HFFc6 (cell line): Measurements from ENCODE around the gene HDAC5. TPM values are rescaled to one million over a fixed set of nuclear protein-coding genes. Genes with fewer than 3 reads are reported as not detected.
A peak's percentile ranks its signal among the peaks of the same experiment; 100 is the strongest.

Source experiments
- DNase-seq: peaks from one replicate; pipeline ENCODE4 v3.0.0-alpha.2; 2018
- H3K27ac Mint-ChIP-seq: 2 replicates; pipeline ENCODE4 v1.8.0; 2020; ENCODE audit warnings: mild to moderate bottlenecking, mixed read lengths
- H3K27me3 Mint-ChIP-seq: 2 replicates; pipeline ENCODE4 v1.8.0; 2021; ENCODE audit warnings: mild to moderate bottlenecking, moderate library complexity, mixed read lengths; ENCODE audit not compliant: insufficient read depth
- H3K36me3 Mint-ChIP-seq: 2 replicates; pipeline ENCODE4 v1.8.0; 2021; ENCODE audit warnings: low read depth, mixed read lengths
- H3K4me1 Mint-ChIP-seq: 2 replicates; pipeline ENCODE4 v1.8.0; 2020; ENCODE audit warnings: low read depth, mixed read lengths
- H3K4me3 Mint-ChIP-seq: 2 replicates; pipeline ENCODE4 v1.8.0; 2020; ENCODE audit warnings: mild to moderate bottlenecking, moderate library complexity, mixed read lengths
- H3K9me3 Mint-ChIP-seq: 2 replicates; pipeline ENCODE4 v1.8.0; 2020; ENCODE audit warnings: mild to moderate bottlenecking, mixed read lengths
- total RNA-seq, 6 experiments: library from RNA; stranded (reverse); fragmentation: NEBNext Ultra II Directional; extraction: Animal tissue kit (Norgen Biotek cat#: 25700); gene quantifications; 2 replicates in 1 of 6; 3 replicates in 5 of 6; pipeline ENCODE4 v1.2.3, GENCODE V29; 2021
- TF ChIP-seq, protein P1 (sequence below): fragments of 200-600 bp; sonication (generic); IDR thresholded peaks from 2 replicates; pipeline ENCODE4 v1.5.0; 2021; ENCODE audit warnings: antibody characterized with exemption, mild to moderate bottlenecking

Gene HDAC5
- total RNA-seq, 6 experiments from 2014 or later: 63.4 to 87.4 (median 78.7) TPM

DNA sequence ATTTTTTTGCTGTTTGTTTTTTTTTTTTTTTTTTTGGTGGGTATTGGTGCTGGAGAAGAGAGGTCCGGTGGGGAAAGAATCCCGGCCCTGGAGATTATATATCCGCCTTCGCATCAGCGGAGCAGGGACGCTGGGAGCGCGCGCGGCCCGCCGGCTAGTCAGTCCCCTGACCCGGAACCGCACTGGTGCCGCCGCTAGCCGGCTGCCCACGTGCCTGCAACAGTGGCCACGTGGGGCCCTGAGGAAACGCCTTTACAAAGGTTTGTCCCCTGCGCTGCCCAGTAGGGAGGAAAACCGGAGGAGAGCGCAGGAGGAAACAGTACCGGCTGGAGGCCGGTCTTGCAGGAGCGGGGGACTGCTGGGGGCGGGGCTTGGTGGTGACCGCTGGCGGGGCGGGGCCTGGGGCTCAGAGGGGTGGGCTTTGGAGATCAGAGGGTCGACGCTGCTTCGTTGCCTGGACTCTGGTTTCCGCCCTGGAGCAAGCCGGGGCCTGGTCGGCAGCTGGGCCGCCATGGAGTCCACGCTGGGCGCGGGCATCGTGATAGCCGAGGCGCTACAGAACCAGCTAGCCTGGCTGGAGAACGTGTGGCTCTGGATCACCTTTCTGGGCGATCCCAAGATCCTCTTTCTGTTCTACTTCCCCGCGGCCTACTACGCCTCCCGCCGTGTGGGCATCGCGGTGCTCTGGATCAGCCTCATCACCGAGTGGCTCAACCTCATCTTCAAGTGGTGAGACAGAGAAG, 52.8 kb downstream of the HDAC5 start, which contains the start of gene G6PC3:
Gene G6PC3 (plus strand): TSS at position 281 of the 743 bp plus-strand sequence. CDS start 231 bp downstream, at position 512.
- H3K4me3 Mint-ChIP-seq: peak within 1 kb of the TSS; percentile 92
- H3K27ac Mint-ChIP-seq: peak within 1 kb of the TSS; percentile 94
- H3K27me3 Mint-ChIP-seq: no peaks in the 10 kb centered on the region; the same call in none of the 2 replicates

DNA sequence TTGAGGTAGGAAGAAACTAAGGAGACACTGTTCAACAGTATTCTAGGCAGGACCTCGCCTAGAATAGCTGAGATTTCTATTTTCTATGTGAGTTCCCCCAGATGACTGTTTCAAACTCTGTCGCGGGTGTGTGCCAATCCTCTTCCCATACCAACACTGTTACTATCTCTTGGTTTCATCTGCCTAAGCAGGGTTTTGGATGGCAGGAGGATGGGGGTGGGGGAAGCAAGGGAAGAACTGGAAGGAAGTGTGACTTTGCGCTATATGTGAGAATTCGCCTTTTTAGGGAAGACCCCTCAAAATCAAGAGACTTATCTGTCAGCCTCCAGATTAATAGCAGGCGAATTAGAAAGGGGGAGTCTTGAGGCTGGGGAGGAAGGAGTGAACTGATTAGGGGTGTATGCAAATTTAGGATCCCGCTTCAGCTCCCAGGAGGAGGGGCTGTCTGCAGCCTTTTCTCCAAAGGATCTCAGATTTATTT, 53.4 kb downstream of the HDAC5 start:
- TF ChIP-seq, protein P1, sequence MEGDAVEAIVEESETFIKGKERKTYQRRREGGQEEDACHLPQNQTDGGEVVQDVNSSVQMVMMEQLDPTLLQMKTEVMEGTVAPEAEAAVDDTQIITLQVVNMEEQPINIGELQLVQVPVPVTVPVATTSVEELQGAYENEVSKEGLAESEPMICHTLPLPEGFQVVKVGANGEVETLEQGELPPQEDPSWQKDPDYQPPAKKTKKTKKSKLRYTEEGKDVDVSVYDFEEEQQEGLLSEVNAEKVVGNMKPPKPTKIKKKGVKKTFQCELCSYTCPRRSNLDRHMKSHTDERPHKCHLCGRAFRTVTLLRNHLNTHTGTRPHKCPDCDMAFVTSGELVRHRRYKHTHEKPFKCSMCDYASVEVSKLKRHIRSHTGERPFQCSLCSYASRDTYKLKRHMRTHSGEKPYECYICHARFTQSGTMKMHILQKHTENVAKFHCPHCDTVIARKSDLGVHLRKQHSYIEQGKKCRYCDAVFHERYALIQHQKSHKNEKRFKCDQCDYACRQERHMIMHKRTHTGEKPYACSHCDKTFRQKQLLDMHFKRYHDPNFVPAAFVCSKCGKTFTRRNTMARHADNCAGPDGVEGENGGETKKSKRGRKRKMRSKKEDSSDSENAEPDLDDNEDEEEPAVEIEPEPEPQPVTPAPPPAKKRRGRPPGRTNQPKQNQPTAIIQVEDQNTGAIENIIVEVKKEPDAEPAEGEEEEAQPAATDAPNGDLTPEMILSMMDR: no peak
- H3K36me3 Mint-ChIP-seq: peaks cover 13% of the 10 kb centered on the region
- peaks cover 49% of the 10 kb centered on the region for H3K4me1 Mint-ChIP-seq
- DNase-seq: peak; percentile 48
- H3K4me3 Mint-ChIP-seq: peak overlapping the region; percentile 92
- H3K9me3 Mint-ChIP-seq: no peaks in the 10 kb centered on the region
- no peaks in the 10 kb centered on the region; the same call in none of the 2 replicates for H3K27me3 Mint-ChIP-seq
- peak overlapping the region; percentile 94 for H3K27ac Mint-ChIP-seq

More for the DNA sequence above, 52.8 kb downstream of the HDAC5 start, which contains the start of gene G6PC3:
- TF ChIP-seq, protein P1: peak; percentile 24; the same call in 1 of the 2 replicates
- peaks cover 44% of the 10 kb centered on the region for H3K4me1 Mint-ChIP-seq
- DNase-seq: peak; percentile 98
- H3K36me3 Mint-ChIP-seq: peaks cover 13% of the 10 kb centered on the region
- no peaks in the 10 kb centered on the region for H3K9me3 Mint-ChIP-seq

DNA sequence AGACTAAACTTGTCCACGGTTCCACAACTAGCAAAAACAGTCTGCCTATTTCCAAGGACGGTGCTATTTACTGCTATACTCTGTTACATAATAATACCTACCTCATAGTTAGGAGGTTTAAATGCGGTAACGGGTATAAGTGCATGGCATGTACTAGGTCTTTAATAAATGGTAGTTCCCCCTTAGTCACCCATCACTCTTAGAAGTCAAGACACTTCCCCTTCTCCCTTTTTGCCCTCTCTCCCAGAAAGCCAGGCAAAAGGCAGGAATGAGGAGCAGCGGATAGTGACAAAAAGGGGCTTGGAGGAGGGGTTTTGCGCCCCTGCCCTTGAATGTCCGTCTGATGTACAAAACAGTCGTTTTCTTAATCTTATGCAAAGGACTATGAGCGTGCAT, 55.9 kb downstream of the HDAC5 start:
- TF ChIP-seq, protein P1: no peak
- H3K36me3 Mint-ChIP-seq: peaks cover 30% of the 10 kb centered on the region
- DNase-seq: no peak
- no peak overlapping the region for H3K4me3 Mint-ChIP-seq
- H3K4me1 Mint-ChIP-seq: peaks cover 46% of the 10 kb centered on the region
- peak overlapping the region; percentile 93 for H3K27ac Mint-ChIP-seq
- H3K27me3 Mint-ChIP-seq: no peaks in the 10 kb centered on the region; the same call in none of the 2 replicates
- no peaks in the 10 kb centered on the region for H3K9me3 Mint-ChIP-seq

DNA sequence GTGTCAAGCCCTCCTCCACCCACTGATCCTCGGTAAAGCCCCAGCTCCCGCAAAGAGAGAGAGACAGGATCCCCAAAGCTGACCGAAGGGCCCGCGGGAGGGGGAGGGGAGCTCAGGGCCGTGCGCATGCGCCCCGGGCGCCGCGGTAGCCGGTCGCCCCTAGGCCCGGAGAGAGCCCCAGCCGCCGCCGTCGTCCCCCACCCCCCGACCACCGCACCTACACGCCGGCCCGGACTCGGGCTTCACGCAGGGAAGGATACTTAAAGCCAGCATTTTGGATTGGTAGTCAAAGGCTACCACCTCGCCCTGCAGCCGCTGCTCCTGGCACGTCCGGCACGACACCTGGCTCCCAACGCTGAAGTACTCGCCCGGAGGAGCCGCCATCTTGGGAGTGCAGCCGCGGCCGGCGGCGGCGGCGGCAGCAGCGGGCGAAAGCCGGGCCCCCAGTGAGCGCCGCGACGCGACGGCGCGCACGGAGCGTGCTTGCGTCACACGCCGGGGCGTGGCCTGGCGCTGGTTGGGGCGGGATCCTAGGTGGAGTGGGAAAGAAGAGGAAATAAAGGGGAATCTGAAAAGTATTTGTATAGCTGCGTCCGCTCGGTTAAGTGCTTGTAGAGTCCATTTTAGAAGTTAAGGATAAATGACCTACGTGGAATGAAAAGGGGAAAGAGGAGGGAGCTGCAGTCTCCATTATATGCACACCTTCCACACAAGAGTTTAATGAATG, 57.1 kb downstream of the HDAC5 start, which contains the start of gene LSM12:
Gene LSM12 (minus strand): TSS at position 468 of the 727 bp plus-strand sequence. CDS start 84 bp downstream, at position 384.
- H3K36me3 Mint-ChIP-seq: peaks cover 34% of the 10 kb centered on the region
- peak within 1 kb of the TSS; percentile 97 for H3K4me3 Mint-ChIP-seq
- peak; percentile 83 for DNase-seq
- H3K27me3 Mint-ChIP-seq: no peaks in the 10 kb centered on the region; the same call in none of the 2 replicates
- TF ChIP-seq, protein P1: no peak
- H3K4me1 Mint-ChIP-seq: peaks cover 49% of the 10 kb centered on the region
- peak within 1 kb of the TSS; percentile 93 for H3K27ac Mint-ChIP-seq
- no peaks in the 10 kb centered on the region for H3K9me3 Mint-ChIP-seq

DNA sequence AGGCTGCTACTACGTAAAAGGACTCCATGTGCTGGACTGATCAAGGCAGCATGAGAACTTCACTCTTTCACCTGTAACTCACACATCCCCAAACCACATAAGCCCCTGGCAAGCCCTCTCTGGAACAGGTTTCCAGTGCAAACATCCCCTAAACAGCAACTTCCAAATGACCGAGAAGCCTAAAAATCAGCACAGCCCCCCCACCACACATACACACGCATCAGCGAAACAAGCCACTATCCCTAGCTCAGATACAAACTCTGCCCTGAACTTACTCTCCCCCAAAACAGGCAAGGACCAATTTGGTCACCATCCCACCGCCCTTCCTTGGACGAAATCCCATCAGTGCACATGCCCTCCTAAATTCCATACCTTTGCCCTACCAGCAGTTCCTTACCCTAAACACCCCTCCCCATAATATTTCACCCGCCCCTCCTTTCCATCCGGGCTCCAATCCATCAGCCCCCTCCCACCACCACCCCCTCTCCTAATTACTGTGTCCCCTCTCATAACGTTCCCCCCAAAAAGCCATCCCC, 57.7 kb downstream of the HDAC5 start:
- no peak for DNase-seq
- peaks cover 37% of the 10 kb centered on the region for H3K36me3 Mint-ChIP-seq

More for the DNA sequence above, 57.7 kb downstream of the HDAC5 start:
- H3K27ac Mint-ChIP-seq: peak overlapping the region; percentile 93
- no peaks in the 10 kb centered on the region; the same call in none of the 2 replicates for H3K27me3 Mint-ChIP-seq
- H3K9me3 Mint-ChIP-seq: no peaks in the 10 kb centered on the region
- TF ChIP-seq, protein P1: no peak
- H3K4me1 Mint-ChIP-seq: peaks cover 55% of the 10 kb centered on the region
- H3K4me3 Mint-ChIP-seq: peak overlapping the region; percentile 97
